Stomach (tissue), 4 donors: Measurements from ENCODE around the gene AATK.

Experiments
- EP300 ChIP-seq: sonication (generic); formaldehyde crosslinking; IDR thresholded peaks from one replicate; pipeline ENCODE4 v1.6.1; 2017; ENCODE audit warnings: antibody characterized with exemption
- POLR2A ChIP-seq, 4 donors: fragments of 450-650 bp; IDR thresholded peaks; one replicate each; pipeline ENCODE4 v1.6.1; 2016; ENCODE audit warnings: antibody characterized with exemption in 4 of 4, control low read depth in 2 of 4, mild to moderate bottlenecking in 1 of 4, moderate library complexity in 1 of 4
- POLR2AphosphoS5 ChIP-seq, 3 donors: sonication (generic); formaldehyde crosslinking; IDR thresholded peaks; one replicate each; pipeline ENCODE4 v1.6.1; 2016; ENCODE audit warnings: antibody characterized with exemption in 3 of 3
- TF ChIP-seq, protein P1 (sequence below), 7 experiments: fragments of 450-650 bp in 4 of 7; fragments of 200-600 bp in 3 of 7; sonication (generic) in 3 of 7; IDR thresholded peaks; one replicate each; pipeline ENCODE4 v1.5.1; 2016 to 2019; ENCODE audit warnings: antibody characterized with exemption in 7 of 7, control low read depth in 2 of 7, mild to moderate bottlenecking in 1 of 7

DNA sequence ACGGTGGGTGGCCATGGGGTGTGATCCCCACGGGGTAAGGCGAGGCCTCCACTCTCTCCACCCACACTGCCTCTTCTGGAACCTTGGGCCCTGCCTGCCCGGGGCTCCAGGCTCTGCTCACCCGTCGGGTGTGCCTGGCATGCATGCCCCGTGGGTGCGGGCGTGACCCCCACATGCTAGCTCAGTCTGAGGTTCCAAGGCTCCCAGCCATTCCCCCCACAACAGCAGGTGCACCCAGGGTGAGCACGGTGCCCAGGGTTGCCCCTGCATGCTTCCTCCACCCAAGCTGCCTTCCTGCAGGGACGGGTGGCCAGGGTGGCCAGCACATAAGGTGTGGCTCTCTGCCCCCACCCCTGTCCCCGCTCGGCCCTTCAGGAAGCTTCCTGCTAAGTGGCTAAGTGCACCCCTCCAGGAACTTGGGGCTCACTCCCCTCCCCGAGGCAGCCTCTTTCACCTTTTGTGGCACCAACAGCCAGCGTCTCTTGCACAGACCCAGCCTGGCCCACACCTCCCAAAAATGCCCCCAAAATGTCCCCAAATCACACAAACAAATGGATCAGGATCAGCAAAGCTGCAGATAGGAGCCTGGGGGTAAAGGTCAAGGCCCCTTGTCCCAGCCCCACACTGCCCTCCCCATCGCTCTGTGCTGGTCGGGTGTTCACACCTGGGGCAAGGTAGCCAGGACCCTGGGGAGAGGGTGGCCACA is 22.2 kb downstream of the AATK start:
- TF ChIP-seq, protein P1, sequence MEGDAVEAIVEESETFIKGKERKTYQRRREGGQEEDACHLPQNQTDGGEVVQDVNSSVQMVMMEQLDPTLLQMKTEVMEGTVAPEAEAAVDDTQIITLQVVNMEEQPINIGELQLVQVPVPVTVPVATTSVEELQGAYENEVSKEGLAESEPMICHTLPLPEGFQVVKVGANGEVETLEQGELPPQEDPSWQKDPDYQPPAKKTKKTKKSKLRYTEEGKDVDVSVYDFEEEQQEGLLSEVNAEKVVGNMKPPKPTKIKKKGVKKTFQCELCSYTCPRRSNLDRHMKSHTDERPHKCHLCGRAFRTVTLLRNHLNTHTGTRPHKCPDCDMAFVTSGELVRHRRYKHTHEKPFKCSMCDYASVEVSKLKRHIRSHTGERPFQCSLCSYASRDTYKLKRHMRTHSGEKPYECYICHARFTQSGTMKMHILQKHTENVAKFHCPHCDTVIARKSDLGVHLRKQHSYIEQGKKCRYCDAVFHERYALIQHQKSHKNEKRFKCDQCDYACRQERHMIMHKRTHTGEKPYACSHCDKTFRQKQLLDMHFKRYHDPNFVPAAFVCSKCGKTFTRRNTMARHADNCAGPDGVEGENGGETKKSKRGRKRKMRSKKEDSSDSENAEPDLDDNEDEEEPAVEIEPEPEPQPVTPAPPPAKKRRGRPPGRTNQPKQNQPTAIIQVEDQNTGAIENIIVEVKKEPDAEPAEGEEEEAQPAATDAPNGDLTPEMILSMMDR (IDR thresholded peaks at IDR 0.05): no peak
- TF ChIP-seq POLR2A (IDR thresholded peaks at IDR 0.05) (no peak), EP300 (no peak), POLR2AphosphoS5 (IDR thresholded peaks at IDR 0.05) (no peak)
